Activated naive CD4-positive, alpha-beta T cell treated with anti-CD3 and anti-CD28 coated beads, Interleukin-2, amount 10 ng/mL, durations not matched to agents 7 days and 5 days (primary cell): ENCODE data around the gene ZNF485.
A peak's percentile ranks its signal among the peaks of the same experiment; 100 is the strongest.
"Not testable (repeated sequence)": the region's sequence is repeated elsewhere in the genome, so short reads cannot be mapped to it uniquely, and the experiment has no call there.

Experiments used
- CTCF ChIA-PET: fragments of 350-600 bp; sonication (Branson Sonifier 250); formaldehyde crosslinking; loops from one replicate; lab custom pipeline; 2021; ENCODE audit warnings: antibody characterized with exemption; lab: Charles Lee
- DNase-seq: peaks from one replicate; pipeline ENCODE4 v3.0.0-alpha.2; 2020
- H3K27ac Mint-ChIP-seq: one replicate; pipeline ENCODE4 v1.8.0; 2021; ENCODE audit warnings: mild to moderate bottlenecking, moderate library complexity, mixed read lengths
- H3K27me3 Mint-ChIP-seq: one replicate; pipeline ENCODE4 v1.8.0; 2021; ENCODE audit warnings: mild to moderate bottlenecking, mixed read lengths
- H3K36me3 Mint-ChIP-seq: one replicate; pipeline ENCODE4 v1.8.0; 2021; ENCODE audit warnings: mixed read lengths
- H3K4me1 Mint-ChIP-seq: one replicate; pipeline ENCODE4 v1.8.0; 2021; ENCODE audit warnings: mixed read lengths
- H3K4me3 Mint-ChIP-seq: one replicate; pipeline ENCODE4 v1.8.0; 2021; ENCODE audit warnings: mild to moderate bottlenecking, moderate library complexity, mixed read lengths
- H3K9me3 Mint-ChIP-seq: one replicate; pipeline ENCODE4 v1.8.0; 2021; ENCODE audit warnings: mixed read lengths

ZNF485 gene

GRCh38 chr10:43606323-43607198 lies at the start of gene ZNF485:
Gene ZNF485 (plus strand): TSS chr10:43606438. CDS start chr10:43607051, 613 bp downstream.
- peak within 1 kb of the TSS; percentile 72 for H3K27ac Mint-ChIP-seq
- CTCF ChIA-PET: no interaction called here
- H3K4me3 Mint-ChIP-seq: peak within 1 kb of the TSS; percentile 76
- H3K27me3 Mint-ChIP-seq: peaks cover 17% of the 10 kb centered on the region
- peaks cover 39% of the 10 kb centered on the region for H3K36me3 Mint-ChIP-seq
- peak; percentile 72 for DNase-seq
- peaks cover 18% of the 10 kb centered on the region for H3K9me3 Mint-ChIP-seq
- peaks cover 38% of the 10 kb centered on the region for H3K4me1 Mint-ChIP-seq

- H3K27me3 Mint-ChIP-seq: no peaks in the 10 kb centered on the region
- H3K27ac Mint-ChIP-seq: no peak overlapping the region
- CTCF ChIA-PET: no interaction called here
- peaks cover 38% of the 10 kb centered on the region for H3K9me3 Mint-ChIP-seq
- peaks cover 1% of the 10 kb centered on the region for H3K36me3 Mint-ChIP-seq
- H3K4me1 Mint-ChIP-seq: no peaks in the 10 kb centered on the region
- DNase-seq: no peak
- H3K4me3 Mint-ChIP-seq: no peak overlapping the region
Observed at GRCh38 chr10:43557214-43557613, 49.0 kb upstream of the ZNF485 start.

DNA sequence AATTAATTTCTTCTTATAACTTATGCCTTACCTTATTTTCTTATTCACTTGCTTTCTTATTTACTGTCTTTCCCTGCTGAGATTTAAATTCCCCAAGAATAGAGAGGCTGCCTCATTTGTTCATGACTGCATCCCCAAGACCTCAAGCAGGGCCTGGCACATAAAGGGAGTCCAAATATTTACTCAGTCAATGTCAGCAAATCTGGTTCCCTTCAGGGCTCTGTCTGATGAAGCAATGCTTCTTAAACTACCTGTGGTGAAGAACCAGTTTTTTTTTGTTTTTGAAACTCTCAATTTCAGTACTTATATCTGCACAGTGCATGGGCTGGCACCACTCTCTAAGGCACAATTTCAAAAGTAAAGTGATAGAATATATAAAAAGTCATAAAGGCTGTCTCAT lies 36.6 kb upstream of the ZNF485 start:
- H3K9me3 Mint-ChIP-seq: peaks cover 11% of the 10 kb centered on the region
- H3K36me3 Mint-ChIP-seq: peaks cover 6% of the 10 kb centered on the region
- H3K27me3 Mint-ChIP-seq: peaks cover 3% of the 10 kb centered on the region
- H3K27ac Mint-ChIP-seq: no peak overlapping the region
- H3K4me1 Mint-ChIP-seq: peaks cover 31% of the 10 kb centered on the region
- DNase-seq: no peak
- CTCF ChIA-PET: no interaction called here
- no peak overlapping the region for H3K4me3 Mint-ChIP-seq

GRCh38 chr10:43570971-43571370 lies 35.3 kb upstream of the ZNF485 start:
- Mint-ChIP-seq H3K4me1 (peaks cover 44% of the 10 kb centered on the region), H3K9me3 (peaks cover 22% of the 10 kb centered on the region), H3K36me3 (peaks cover 19% of the 10 kb centered on the region), H3K27me3 (peaks cover 3% of the 10 kb centered on the region), H3K4me3 (no peak overlapping the region), H3K27ac (no peak overlapping the region)
- no peak for DNase-seq
- CTCF ChIA-PET: interaction anchor here (0.6 kb wide), 1 partner anchor 304 kb away, joined by 4 read pairs; the partner anchor contains the start of gene RASGEF1A

- H3K4me1 Mint-ChIP-seq: peaks cover 50% of the 10 kb centered on the region
- peaks cover 26% of the 10 kb centered on the region for H3K36me3 Mint-ChIP-seq
- no peak overlapping the region for H3K27ac Mint-ChIP-seq
- DNase-seq: no peak
- peaks cover 3% of the 10 kb centered on the region for H3K27me3 Mint-ChIP-seq
- CTCF ChIA-PET: interaction anchor here (0.5 to 1.7 kb wide), 2 partner anchors 10 to 267 kb away, joined by 3 to 4 read pairs; no protein-coding TSS in a partner anchor
- H3K9me3 Mint-ChIP-seq: peaks cover 37% of the 10 kb centered on the region
- no peak overlapping the region for H3K4me3 Mint-ChIP-seq
Observed at GRCh38 chr10:43573250-43574000, 32.8 kb upstream of the ZNF485 start.

DNA sequence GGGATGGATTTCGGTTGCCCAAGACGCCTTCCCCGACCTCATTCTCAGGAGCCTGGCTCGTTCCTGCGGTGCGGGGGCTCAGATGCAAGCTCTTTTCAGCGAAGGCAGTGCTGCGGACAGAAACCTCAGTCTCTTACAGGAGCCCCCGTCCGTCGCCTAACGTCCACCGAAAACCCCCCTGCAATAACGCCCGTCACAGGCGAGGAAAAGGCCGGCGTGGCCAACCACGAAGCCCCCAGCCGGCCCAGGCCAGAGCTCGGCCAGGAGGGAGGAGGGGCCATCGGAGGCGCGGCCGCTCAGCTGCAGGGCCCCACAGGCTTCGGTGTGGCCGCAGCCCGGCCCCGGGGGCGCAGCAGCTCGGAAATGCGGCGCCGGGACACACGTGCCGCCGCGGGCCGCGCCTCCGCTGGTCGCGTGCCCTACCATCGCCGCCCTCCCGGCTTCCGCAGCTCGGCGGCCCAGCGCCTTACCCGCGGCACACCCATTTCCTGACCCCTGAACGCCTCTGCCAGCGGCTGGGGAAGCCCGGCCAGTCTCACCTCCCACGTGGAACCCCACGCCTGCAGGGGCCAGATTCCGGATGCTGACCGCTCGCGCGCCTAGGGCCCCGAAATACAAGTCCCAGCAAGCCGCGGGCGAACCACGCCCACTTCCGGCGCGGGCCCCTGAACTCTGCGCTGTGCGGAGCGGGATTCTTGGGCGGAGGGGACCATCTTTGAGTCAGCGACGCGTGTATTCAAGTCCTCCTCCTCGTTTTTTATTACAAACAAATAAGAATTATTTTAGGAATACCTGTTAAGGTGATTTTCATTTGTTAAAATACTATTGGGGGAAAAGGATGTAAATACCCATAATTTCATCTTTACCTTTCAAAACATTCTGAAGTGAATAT lies 32.0 kb upstream of the ZNF485 start, which contains the start of gene ZNF239:
ZNF239 (minus strand) TSS at position 616 of the 892 bp plus-strand sequence. CDS start 16,537 bp downstream, outside the sequence.
- peak within 1 kb of the TSS; percentile 70 for H3K4me3 Mint-ChIP-seq
- H3K4me1 Mint-ChIP-seq: peaks cover 50% of the 10 kb centered on the region
- peak within 1 kb of the TSS; percentile 60 for H3K27ac Mint-ChIP-seq
- CTCF ChIA-PET: interaction anchor here (0.5 to 1.7 kb wide), 2 partner anchors 11 to 266 kb away, joined by 3 to 4 read pairs; no protein-coding TSS in a partner anchor
- H3K27me3 Mint-ChIP-seq: peaks cover 3% of the 10 kb centered on the region
- peak; percentile 79 for DNase-seq
- H3K9me3 Mint-ChIP-seq: peaks cover 43% of the 10 kb centered on the region
- peaks cover 26% of the 10 kb centered on the region for H3K36me3 Mint-ChIP-seq

DNA sequence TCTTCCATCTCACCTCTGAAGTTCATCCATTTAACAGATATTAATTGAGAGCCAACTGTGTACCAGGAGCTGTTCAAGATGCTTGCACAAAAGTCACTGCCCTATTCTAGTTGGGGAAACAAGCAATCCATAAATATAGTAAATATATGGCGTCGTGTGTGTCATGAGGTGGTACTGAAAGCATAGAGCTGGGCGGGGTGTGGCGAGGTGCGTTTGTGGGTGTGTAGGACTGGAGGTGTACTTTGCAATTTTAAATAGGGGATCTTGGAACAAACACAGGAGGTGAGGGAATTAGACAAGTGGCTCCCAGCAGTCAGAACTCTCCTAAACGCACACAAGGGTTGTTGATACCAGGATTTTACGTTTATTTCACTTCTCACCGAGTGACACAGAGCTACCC lies 31.3 kb upstream of the ZNF485 start:
- Mint-ChIP-seq H3K4me3 (peak overlapping the region; percentile 70), H3K27ac (peak overlapping the region; percentile 53), H3K36me3 (peaks cover 26% of the 10 kb centered on the region), H3K27me3 (peaks cover 3% of the 10 kb centered on the region), H3K4me1 (peaks cover 50% of the 10 kb centered on the region), H3K9me3 (peaks cover 46% of the 10 kb centered on the region)
- CTCF ChIA-PET: no interaction called here
- no peak for DNase-seq

DNA sequence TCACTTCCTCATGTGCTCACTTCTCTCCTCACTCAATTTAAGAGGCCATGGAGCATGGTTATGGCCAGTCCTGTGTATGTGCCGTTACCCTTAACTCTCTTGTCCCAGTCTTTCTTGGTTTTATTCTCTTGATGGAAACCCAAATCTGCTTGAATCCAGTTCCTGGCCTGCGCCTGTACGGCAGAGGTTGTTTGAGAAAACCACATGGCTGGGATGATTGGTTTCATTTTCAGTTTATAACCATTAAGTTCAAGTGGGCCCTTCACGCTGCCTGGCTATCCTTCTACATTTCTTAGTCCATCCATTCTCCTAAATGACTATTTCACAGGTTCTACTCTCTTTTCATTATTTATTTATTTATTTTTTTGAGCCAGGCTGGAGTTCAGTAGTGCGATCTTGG lies 30.2 kb upstream of the ZNF485 start:
- peak overlapping the region; percentile 22 for H3K27ac Mint-ChIP-seq
- H3K9me3 Mint-ChIP-seq: peaks cover 50% of the 10 kb centered on the region
- H3K36me3 Mint-ChIP-seq: peaks cover 26% of the 10 kb centered on the region
- peak overlapping the region; percentile 34 for H3K4me3 Mint-ChIP-seq
- CTCF ChIA-PET: interaction anchor here (0.7 kb wide), 1 partner anchor 569 kb away, joined by 4 read pairs; no protein-coding TSS in a partner anchor
- peak; percentile 24 for DNase-seq
- peaks cover 11% of the 10 kb centered on the region for H3K27me3 Mint-ChIP-seq
- peaks cover 42% of the 10 kb centered on the region for H3K4me1 Mint-ChIP-seq

- Mint-ChIP-seq H3K36me3 (peaks cover 24% of the 10 kb centered on the region), H3K27ac (peak overlapping the region; percentile 39), H3K4me1 (peaks cover 38% of the 10 kb centered on the region), H3K27me3 (peaks cover 14% of the 10 kb centered on the region), H3K9me3 (peaks cover 50% of the 10 kb centered on the region), H3K4me3 (no peak overlapping the region)
- DNase-seq: no peak
- CTCF ChIA-PET: interaction anchor here (0.7 kb wide), 1 partner anchor 569 kb away, joined by 4 read pairs; no protein-coding TSS in a partner anchor
Observed at GRCh38 chr10:43576580-43576979, 29.7 kb upstream of the ZNF485 start.

GRCh38 chr10:43584051-43584450 lies 22.2 kb upstream of the ZNF485 start:
- no peak overlapping the region for H3K27ac Mint-ChIP-seq
- DNase-seq: no peak
- H3K9me3 Mint-ChIP-seq: peaks cover 11% of the 10 kb centered on the region
- H3K36me3 Mint-ChIP-seq: no peaks in the 10 kb centered on the region
- H3K27me3 Mint-ChIP-seq: peaks cover 10% of the 10 kb centered on the region
- H3K4me3 Mint-ChIP-seq: no peak overlapping the region
- no peaks in the 10 kb centered on the region for H3K4me1 Mint-ChIP-seq
- CTCF ChIA-PET: no interaction called here

DNA sequence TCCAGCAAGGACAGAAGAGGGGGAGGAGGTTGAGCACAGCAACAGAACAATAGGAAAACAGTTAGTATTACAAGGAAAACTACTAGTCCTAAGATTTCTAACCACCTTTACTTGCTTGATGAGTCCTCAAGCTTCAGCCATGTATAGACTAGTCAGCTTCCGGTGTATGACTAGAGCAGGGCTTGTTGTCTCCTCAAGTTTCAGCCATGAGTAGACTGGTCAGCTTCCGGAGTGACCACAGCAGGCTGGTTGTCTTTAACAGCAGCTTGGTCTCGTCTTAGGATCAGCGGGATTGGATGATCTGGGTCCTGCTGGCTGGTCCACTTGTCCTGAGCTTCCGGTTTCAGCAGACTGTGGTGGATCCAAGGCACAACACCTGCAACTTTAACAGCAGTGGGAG lies 21.2 kb upstream of the ZNF485 start:
- Mint-ChIP-seq H3K9me3 (peaks cover 11% of the 10 kb centered on the region), H3K36me3 (no peaks in the 10 kb centered on the region), H3K4me1 (no peaks in the 10 kb centered on the region), H3K4me3 (no peak overlapping the region), H3K27ac (no peak overlapping the region), H3K27me3 (peaks cover 10% of the 10 kb centered on the region)
- no peak for DNase-seq
- CTCF ChIA-PET: no interaction called here

DNA sequence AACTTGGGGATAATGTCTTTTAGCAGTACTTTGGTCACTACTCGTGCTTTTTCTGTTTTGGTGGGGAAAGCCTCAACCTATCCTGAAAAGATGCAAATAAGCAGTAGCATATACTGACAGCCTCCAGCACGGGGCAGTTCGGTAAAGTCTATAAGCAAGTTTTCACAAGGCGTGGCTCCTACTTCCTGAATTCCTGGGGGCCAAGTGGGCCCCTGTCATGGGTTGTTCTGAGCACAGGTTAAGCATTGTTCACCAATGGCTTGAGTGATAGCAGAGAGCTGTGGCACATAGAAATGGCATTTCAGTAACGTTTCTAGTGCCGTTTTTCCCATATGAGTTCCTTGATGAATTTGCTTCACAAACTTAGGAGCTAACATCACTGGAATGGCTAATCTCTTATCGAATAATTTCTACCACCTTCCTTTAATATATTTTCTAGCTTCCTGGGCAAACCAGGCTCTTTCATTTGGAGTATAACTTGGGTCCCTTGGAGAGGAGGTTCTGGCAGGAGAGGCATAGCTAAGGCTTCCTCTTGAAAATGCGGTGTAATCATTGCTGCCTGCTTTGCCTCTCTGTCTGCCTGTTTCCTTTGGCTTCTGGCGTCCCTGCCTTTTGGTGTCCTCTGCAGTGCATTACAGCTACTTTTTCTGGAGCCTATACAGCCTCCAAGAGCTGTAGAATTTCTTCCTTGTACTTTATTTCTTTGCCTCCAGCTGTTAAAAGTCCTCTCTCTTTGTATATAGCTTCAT lies 20.1 kb upstream of the ZNF485 start:
- H3K4me1 Mint-ChIP-seq: no peaks in the 10 kb centered on the region
- H3K9me3 Mint-ChIP-seq: peaks cover 11% of the 10 kb centered on the region
- H3K4me3 Mint-ChIP-seq: no peak overlapping the region
- H3K27me3 Mint-ChIP-seq: peaks cover 1% of the 10 kb centered on the region
- DNase-seq: no peak
- no peak overlapping the region for H3K27ac Mint-ChIP-seq
- H3K36me3 Mint-ChIP-seq: no peaks in the 10 kb centered on the region
- CTCF ChIA-PET: no interaction called here

DNA sequence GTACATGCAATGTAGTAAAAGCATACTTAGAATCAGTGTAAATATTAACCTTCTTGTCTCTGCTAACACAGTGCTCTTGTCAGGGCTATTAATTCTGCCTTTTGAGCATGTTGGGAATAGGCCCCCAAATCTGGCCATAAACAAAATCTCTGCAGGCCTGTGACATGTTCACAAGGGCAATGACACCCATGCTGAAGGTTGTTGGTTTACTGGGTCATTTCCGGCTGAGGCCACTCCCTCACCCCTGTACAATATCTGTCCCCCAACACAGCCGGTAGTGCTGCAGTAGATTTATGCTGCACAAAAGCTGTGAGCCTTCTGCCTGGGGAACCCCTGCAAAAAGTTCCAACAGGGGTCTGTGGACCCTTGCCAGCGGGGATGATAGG lies 19.5 kb upstream of the ZNF485 start:
- H3K27me3 Mint-ChIP-seq, H3K4me1 Mint-ChIP-seq, CTCF ChIA-PET, H3K36me3 Mint-ChIP-seq, H3K4me3 Mint-ChIP-seq, DNase-seq, H3K27ac Mint-ChIP-seq: not testable (repeated sequence)
- H3K9me3 Mint-ChIP-seq: peaks cover 12% of the 10 kb centered on the region
